GM12878 (cell line): ENCODE results near the gene GMCL2. TPM values are rescaled to one million over a fixed set of nuclear protein-coding genes. Genes with fewer than 3 reads are reported as not detected.

Experiments used
- ATAC-seq: fragments of 200-7000 bp; cut with Tn5 transposase; 3 replicates; pipeline ENCODE4 v1.9.1; 2020; ENCODE audit warnings: mild to moderate bottlenecking, moderate library complexity
- BruUV-seq: library from RNA; stranded (reverse); fragments of 400-500 nt; replicated peaks from 2 replicates; lab custom pipeline; 2021; lab: Mats Ljungman, UMichigan
- CTCF ChIA-PET: fragments of 300-600 bp; sonication (Branson Sonifier 250); formaldehyde crosslinking; extraction: SDS; loops from one replicate; lab custom pipeline; 2021; ENCODE audit warnings: inconsistent platforms; lab: Yijun Ruan, JAX
- POLR2A ChIA-PET: fragments of 350-600 bp; formaldehyde crosslinking; extraction: SDS; loops from one replicate; lab custom pipeline; 2021; ENCODE audit warnings: inconsistent platforms; lab: Charles Lee
- RAD21 ChIA-PET: fragments of 300-600 bp; sonication (Branson Sonifier 250); formaldehyde crosslinking; loops from one replicate; lab custom pipeline; 2023; ENCODE audit warnings: antibody characterized with exemption; ENCODE audit not compliant: unreplicated experiment; lab: Charles Lee
- SMC1A ChIA-PET: fragments of 300-600 bp; sonication (Branson Sonifier 250); formaldehyde crosslinking; loops from one replicate; lab custom pipeline; 2023; ENCODE audit not compliant: unreplicated experiment, uncharacterized antibody; lab: Charles Lee
- DNase-seq: peaks from one replicate; pipeline ENCODE4 v3.0.0-alpha.2; 2011; ENCODE audit warnings: low read depth, low spot score
- FAIRE-seq: peaks from 3 replicates; lab custom pipeline; 2011; peaks lifted over from hg19 to GRCh38; lab: Jason Lieb, UNC
- H2AFZ ChIP-seq: 2 replicates; pipeline ENCODE4 v1.6.0; 2011; ENCODE audit warnings: low read depth, low read length, control low read depth; ENCODE audit not compliant: control insufficient read depth
- H3K27ac ChIP-seq: 2 replicates; pipeline ENCODE4 v1.5.1; 2011; ENCODE audit warnings: control low read depth; ENCODE audit not compliant: control insufficient read depth, insufficient read depth
- H3K27me3 ChIP-seq, 2 experiments: replicated peaks in 1 of 2; 2 replicates each; pipeline versions ENCODE4 v1.6.0 to v1.6.1; 2011; ENCODE audit warnings: low read length in 1 of 2; ENCODE audit not compliant: control insufficient read depth in 2 of 2, insufficient read depth in 2 of 2
- H3K36me3 ChIP-seq, 2 experiments: 2 replicates each; pipeline ENCODE4 v1.5.1; 2011; ENCODE audit warnings: low read length in 1 of 2; ENCODE audit not compliant: control insufficient read depth in 2 of 2, insufficient read depth in 2 of 2
- H3K4me1 ChIP-seq: 2 replicates; pipeline ENCODE4 v1.6.1; 2011; ENCODE audit warnings: mild to moderate bottlenecking, low read length, moderate library complexity, mixed read lengths; ENCODE audit not compliant: control insufficient read depth, insufficient read depth
- H3K4me2 ChIP-seq: 2 replicates; pipeline ENCODE4 v1.6.0; 2011; ENCODE audit warnings: control low read depth; ENCODE audit not compliant: control insufficient read depth, insufficient read depth
- H3K4me3 ChIP-seq: fragments of 200-600 bp; sonication (generic); 2 replicates; pipeline ENCODE4 v1.5.1; 2016
- H3K79me2 ChIP-seq: 2 replicates; pipeline ENCODE4 v1.6.0; 2011; ENCODE audit warnings: low read length; ENCODE audit not compliant: control insufficient read depth, insufficient read depth
- H3K9ac ChIP-seq: 2 replicates; pipeline ENCODE4 v1.8.0; 2011; ENCODE audit warnings: low read length, control low read depth, mixed read lengths; ENCODE audit not compliant: control insufficient read depth, insufficient read depth
- H3K9me3 ChIP-seq: replicated peaks from 3 replicates; pipeline ENCODE4 v1.5.1; 2011; ENCODE audit warnings: mild to moderate bottlenecking, low read length; ENCODE audit not compliant: control insufficient read depth, insufficient read depth
- H4K20me1 ChIP-seq: 2 replicates; pipeline ENCODE4 v1.6.0; 2011; ENCODE audit not compliant: control insufficient read depth, insufficient read depth
- KLF5 ChIP-seq: fragments of 450-650 bp; IDR thresholded peaks from 2 replicates; pipeline ENCODE4 v1.6.1; 2014; ENCODE audit warnings: mild to moderate bottlenecking; ENCODE audit not compliant: partially characterized antibody
- NR2F1 ChIP-seq: fragments of 450-650 bp; conservative IDR thresholded peaks from 2 replicates; pipeline ENCODE4 v1.6.1; 2017; ENCODE audit warnings: mild to moderate bottlenecking
- POLR2A ChIP-seq: IDR thresholded peaks from 2 replicates; pipeline ENCODE4 v1.6.1; 2011; ENCODE audit warnings: low read depth, mild to moderate bottlenecking, low read length
- POLR2AphosphoS5 ChIP-seq: IDR thresholded peaks from 2 replicates; pipeline ENCODE4 v1.6.1; 2011; ENCODE audit warnings: mild to moderate bottlenecking, low read length, inconsistent platforms
- WGBS: methylation state at CpG from one replicate; pipeline ENCODE4 v1.1.6; 2016; ENCODE audit warnings: low lambda C conversion rate; ENCODE audit not compliant: insufficient replicate concordance, insufficient coverage; ENCODE audit errors: missing lambda C conversion rate; 5-methylcytosine and 5-hydroxymethylcytosine counted together
- in situ Hi-C: fragments of 300-500 bp; cut with MboI; formaldehyde crosslinking; loops from 9 replicates; pipeline ENCODE4 v1.14.3; 2018; ENCODE audit warnings: mixed read lengths
- intact Hi-C: fragments of 100-400 bp; cut with micrococcal nuclease; formaldehyde crosslinking; loops from one replicate; pipeline ENCODE4 v1.14.2; 2022; ENCODE audit not compliant: unreplicated experiment
- polyA plus RNA-seq, 11 experiments: library from polyadenylated mRNA; depleted of rRNA in 4 of 11; unstranded in 6 of 11; stranded (reverse) in 5 of 11; fragments of >200 nt; fragmentation: Nextera tagmentation in 4 of 11; fragmentation: Illumina TruSeq in 1 of 11; extraction: Ambion mirVana in 4 of 11; extraction: Trizol in 1 of 11; gene quantifications; 1 replicate in 1 of 11; 2 replicates in 10 of 11; pipeline versions ENCODE4 v1.2.1 to v1.2.3, GENCODE V29; 2011 to 2016; ENCODE audit warnings: inconsistent platforms in 2 of 11, missing spikeins in 2 of 11, low read depth in 1 of 11
- total RNA-seq, 4 experiments: library from RNA; depleted of rRNA in 3 of 4; stranded (reverse); fragments of >200 nt in 3 of 4; fragmentation: Illumina TruSeq in 1 of 4; extraction: Trizol in 1 of 4; gene quantifications; 2 replicates each; pipeline versions ENCODE4 v1.2.1 to v1.2.3, GENCODE V29; 2013 to 2021

GMCL2 gene
- total and polyA plus RNA-seq, 10 of the 15 experiments (the other 5 are each of a cell fraction or from before 2014, with no cell fraction given), result 0.07 TPM; not detected in 9

GRCh38 chr5:178221853-178222252, 34.7 kb upstream of the GMCL2 start:
- WGBS, result 74% methylated on average over 5 of the region's 5 CpGs
- peak; percentile 8; the same call in 2 of the 3 replicates for ATAC-seq
- TF ChIP-seq NR2F1 (no peak), POLR2A (peak; percentile 29; the same call in 1 of the 2 replicates)
- TF ChIP-seq, all 136 proteins: peak for 1
- H4K20me1 ChIP-seq, result no peaks in the 10 kb centered on the region
- no peaks in the 10 kb centered on the region for H3K4me1 ChIP-seq
- no peaks in the 10 kb centered on the region for H3K9me3 ChIP-seq
- DNase-seq (no peak), FAIRE-seq (no peak)
- CTCF ChIA-PET, result no interaction called here
- H2AFZ ChIP-seq, result no peak overlapping the region
- in situ Hi-C loops, result no loop called here
- H3K4me2 ChIP-seq, result no peak overlapping the region
- H3K27ac ChIP-seq, result no peak overlapping the region
- no peaks in the 10 kb centered on the region for H3K27me3 ChIP-seq
- H3K4me3 ChIP-seq, result no peak overlapping the region
- SMC1A ChIA-PET, result interaction anchor here (1.1 kb wide), 1 partner anchor 16 kb away, joined by 3 read pairs; no protein-coding TSS in a partner anchor
- H3K79me2 ChIP-seq, result no peaks in the 10 kb centered on the region
- RAD21 ChIA-PET, result no interaction called here
- H3K36me3 ChIP-seq, result peaks cover 3 to 13% of the 10 kb centered on the region in 2 experiments; a peak in 3 of 4 replicates
- no TSS peak for BruUV-seq
- POLR2A ChIA-PET, result no interaction called here
- H3K9ac ChIP-seq, result no peak overlapping the region
- intact Hi-C loops, result no loop called here

- Histone ChIP-seq H3K36me3 (peaks cover 3 to 18% of the 10 kb centered on the region in 2 experiments; a peak in 3 of 4 replicates), H3K79me2 (no peaks in the 10 kb centered on the region), H3K9ac (no peak overlapping the region), H3K27ac (no peak overlapping the region), H3K9me3 (no peaks in the 10 kb centered on the region), H3K4me1 (no peaks in the 10 kb centered on the region; the same call in 1 of the 2 replicates), H2AFZ (no peak overlapping the region), H4K20me1 (no peaks in the 10 kb centered on the region), H3K4me2 (no peak overlapping the region), H3K4me3 (no peak overlapping the region), H3K27me3 (no peaks in the 10 kb centered on the region)
- in situ Hi-C loops, result no loop called here
- POLR2A ChIA-PET, result no interaction called here
- DNase-seq, result no peak
- RAD21 ChIA-PET, result no interaction called here
- BruUV-seq, result TSS peak; percentile 9
- intact Hi-C loops, result no loop called here
- CTCF ChIA-PET, result no interaction called here
- WGBS, result 29% methylated on average over 3 of the region's 3 CpGs
- no peak for TF ChIP-seq KLF5
- peak; percentile 55 for TF ChIP-seq POLR2AphosphoS5
- ATAC-seq, result peak; percentile 34
- FAIRE-seq, result no peak
- SMC1A ChIA-PET, result interaction anchor here (1.1 kb wide), 1 partner anchor 15 kb away, joined by 3 read pairs; no protein-coding TSS in a partner anchor
Observed at GRCh38 chr5:178221282-178221681, 34.1 kb upstream of the GMCL2 start.
